NT2/D1 (cell line): ENCODE results near the gene NOM1.
"Not testable (repeated sequence)": the region's sequence is repeated elsewhere in the genome, so short reads cannot be mapped to it uniquely, and the experiment has no call there.

ENCODE experiments used
- SUZ12 ChIP-seq: IDR thresholded peaks from 2 replicates; pipeline ENCODE4 v1.6.1; 2011; ENCODE audit not compliant: insufficient read length, insufficient read depth; ENCODE audit errors: extremely low read depth
- YY1 ChIP-seq: IDR thresholded peaks from 2 replicates; pipeline ENCODE4 v1.6.1; 2011; ENCODE audit not compliant: insufficient read length, insufficient read depth
- ZNF274 ChIP-seq: IDR thresholded peaks from 2 replicates; pipeline ENCODE4 v1.6.1; 2011; ENCODE audit warnings: mild to moderate bottlenecking, low read depth, low read length

GRCh38 chr7:156909574-156910252 lies 39.8 kb upstream of the NOM1 start:
- TF ChIP-seq YY1, SUZ12, ZNF274: not testable (repeated sequence)
